IPS-18a (cell line): ENCODE measurements around the gene FDX2.

Source experiments
- H3K27ac ChIP-seq: one replicate; pipeline ENCODE4 v1.5.1; 2013; ENCODE audit warnings: low read length
- H3K27me3 ChIP-seq: one replicate; pipeline ENCODE4 v1.6.1; 2013; ENCODE audit warnings: mild to moderate bottlenecking, low read length; ENCODE audit not compliant: control insufficient read depth, insufficient read depth
- H3K36me3 ChIP-seq: one replicate; pipeline ENCODE4 v1.6.1; 2013; ENCODE audit warnings: low read depth, low read length; ENCODE audit not compliant: control insufficient read depth
- H3K4me1 ChIP-seq: one replicate; pipeline ENCODE4 v1.6.1; 2013; ENCODE audit warnings: low read depth, low read length; ENCODE audit not compliant: control insufficient read depth
- H3K4me3 ChIP-seq: one replicate; pipeline ENCODE4 v1.5.1; 2013; ENCODE audit warnings: low read length
- H3K9ac ChIP-seq: one replicate; pipeline ENCODE4 v1.6.1; 2013; ENCODE audit warnings: mild to moderate bottlenecking, low read length, moderate library complexity
- H3K9me3 ChIP-seq: one replicate; pipeline ENCODE4 v1.6.1; 2013; ENCODE audit warnings: low read depth, low read length; ENCODE audit not compliant: control insufficient read depth

The FDX2 gene

GRCh38 chr19:10329555-10329954, 13.7 kb upstream of the FDX2 start:
- no peaks in the 10 kb centered on the region for H3K9me3 ChIP-seq
- H3K27ac ChIP-seq, result no peak overlapping the region
- peaks cover 54% of the 10 kb centered on the region for H3K36me3 ChIP-seq
- H3K4me3 ChIP-seq, result no peak overlapping the region
- peaks cover 13% of the 10 kb centered on the region for H3K4me1 ChIP-seq
- peaks cover 7% of the 10 kb centered on the region for H3K27me3 ChIP-seq
- no peak overlapping the region for H3K9ac ChIP-seq

- Histone ChIP-seq H3K27ac (no peak overlapping the region), H3K9ac (no peak overlapping the region), H3K36me3 (peaks cover 62% of the 10 kb centered on the region), H3K27me3 (no peaks in the 10 kb centered on the region), H3K4me3 (no peak overlapping the region), H3K9me3 (no peaks in the 10 kb centered on the region), H3K4me1 (peaks cover 6% of the 10 kb centered on the region)
Observed at GRCh38 chr19:10328558-10329429, 13.0 kb upstream of the FDX2 start.

GRCh38 chr19:10327793-10328192, 12.0 kb upstream of the FDX2 start:
- H3K4me3 ChIP-seq, result no peak overlapping the region
- H3K9me3 ChIP-seq, result no peaks in the 10 kb centered on the region
- no peaks in the 10 kb centered on the region for H3K27me3 ChIP-seq
- H3K4me1 ChIP-seq, result peaks cover 6% of the 10 kb centered on the region
- H3K9ac ChIP-seq, result no peak overlapping the region
- no peak overlapping the region for H3K27ac ChIP-seq
- H3K36me3 ChIP-seq, result peaks cover 65% of the 10 kb centered on the region

- Histone ChIP-seq H3K9ac (no peak overlapping the region), H3K9me3 (no peaks in the 10 kb centered on the region), H3K27ac (no peak overlapping the region), H3K27me3 (no peaks in the 10 kb centered on the region), H3K4me3 (no peak overlapping the region), H3K4me1 (no peaks in the 10 kb centered on the region), H3K36me3 (peaks cover 83% of the 10 kb centered on the region)
Observed at GRCh38 chr19:10325732-10326131, 9.9 kb upstream of the FDX2 start.

GRCh38 chr19:10321874-10322835, 6.3 kb upstream of the FDX2 start:
- Histone ChIP-seq H3K9me3 (no peaks in the 10 kb centered on the region), H3K4me3 (no peak overlapping the region), H3K36me3 (peaks cover 68% of the 10 kb centered on the region), H3K4me1 (no peaks in the 10 kb centered on the region), H3K27me3 (no peaks in the 10 kb centered on the region), H3K27ac (no peak overlapping the region), H3K9ac (no peak overlapping the region)

GRCh38 chr19:10321417-10321797, 5.6 kb upstream of the FDX2 start:
- H3K4me1 ChIP-seq, result no peaks in the 10 kb centered on the region
- no peak overlapping the region for H3K27ac ChIP-seq
- H3K4me3 ChIP-seq, result no peak overlapping the region
- no peaks in the 10 kb centered on the region for H3K9me3 ChIP-seq
- H3K9ac ChIP-seq, result no peak overlapping the region
- H3K36me3 ChIP-seq, result peaks cover 63% of the 10 kb centered on the region
- no peaks in the 10 kb centered on the region for H3K27me3 ChIP-seq

GRCh38 chr19:10320602-10321416, 5.0 kb upstream of the FDX2 start:
- no peaks in the 10 kb centered on the region for H3K9me3 ChIP-seq
- H3K9ac ChIP-seq, result no peak overlapping the region
- H3K27ac ChIP-seq, result no peak overlapping the region
- no peaks in the 10 kb centered on the region for H3K27me3 ChIP-seq
- no peak overlapping the region for H3K4me3 ChIP-seq
- peaks cover 3% of the 10 kb centered on the region for H3K4me1 ChIP-seq
- peaks cover 59% of the 10 kb centered on the region for H3K36me3 ChIP-seq

GRCh38 chr19:10318807-10319682, 3.2 kb upstream of the FDX2 start:
- Histone ChIP-seq H3K27me3 (no peaks in the 10 kb centered on the region), H3K9ac (no peak overlapping the region), H3K4me1 (peaks cover 3% of the 10 kb centered on the region), H3K27ac (no peak overlapping the region), H3K9me3 (no peaks in the 10 kb centered on the region), H3K4me3 (no peak overlapping the region), H3K36me3 (peaks cover 42% of the 10 kb centered on the region)

- Histone ChIP-seq H3K27ac (no peak overlapping the region), H3K36me3 (peaks cover 36% of the 10 kb centered on the region), H3K27me3 (no peaks in the 10 kb centered on the region), H3K9ac (no peak overlapping the region), H3K9me3 (no peaks in the 10 kb centered on the region), H3K4me3 (no peak overlapping the region), H3K4me1 (peaks cover 3% of the 10 kb centered on the region)
Observed at GRCh38 chr19:10317857-10318462, 2.1 kb upstream of the FDX2 start.
